C4-2B (cell line): ENCODE results near the gene EXOSC5.

ENCODE experiments used
- H3K27ac ChIP-seq: fragments of 450-650 bp; 2 replicates; pipeline ENCODE4 v1.5.1; 2017
- CTCF ChIP-seq: fragments of 450-650 bp; conservative IDR thresholded peaks from 2 replicates; pipeline ENCODE4 v1.5.1; 2017; ENCODE audit warnings: mild to moderate bottlenecking
- ZFX ChIP-seq: fragments of 450-650 bp; IDR thresholded peaks from 2 replicates; pipeline ENCODE4 v1.6.1; 2017

Gene EXOSC5

GRCh38 chr19:41409288-41409687 lies 12.1 kb upstream of the EXOSC5 start:
- TF ChIP-seq ZFX: no peak
- no peak for TF ChIP-seq CTCF
- H3K27ac ChIP-seq: peak overlapping the region; percentile 38

GRCh38 chr19:41408846-41409245 lies 11.7 kb upstream of the EXOSC5 start:
- H3K27ac ChIP-seq: peak overlapping the region; percentile 38

GRCh38 chr19:41408256-41408655 lies 11.1 kb upstream of the EXOSC5 start:
- no peak overlapping the region for H3K27ac ChIP-seq
- TF ChIP-seq CTCF: no peak
- no peak for TF ChIP-seq ZFX

GRCh38 chr19:41407271-41407670 lies 10.1 kb upstream of the EXOSC5 start:
- no peak overlapping the region for H3K27ac ChIP-seq
- TF ChIP-seq ZFX: no peak
- no peak for TF ChIP-seq CTCF

GRCh38 chr19:41405776-41406175 lies 8.6 kb upstream of the EXOSC5 start:
- H3K27ac ChIP-seq: no peak overlapping the region

GRCh38 chr19:41403181-41403970 lies 6.2 kb upstream of the EXOSC5 start:
- TF ChIP-seq CTCF (no peak), ZFX (no peak)
- H3K27ac ChIP-seq: no peak overlapping the region

More at GRCh38 chr19:41405776-41406175, 8.6 kb upstream of the EXOSC5 start:
- TF ChIP-seq ZFX (no peak), CTCF (no peak)

- no peak overlapping the region for H3K27ac ChIP-seq
- TF ChIP-seq CTCF: no peak
Measured at GRCh38 chr19:41402010-41402409, 4.9 kb upstream of the EXOSC5 start.

GRCh38 chr19:41401483-41401882 lies 4.3 kb upstream of the EXOSC5 start:
- no peak for TF ChIP-seq CTCF
- TF ChIP-seq ZFX: no peak
- H3K27ac ChIP-seq: no peak overlapping the region
